GM19324 (cell line): ENCODE results near the gene NPNT.

Source experiments
- ATAC-seq: cut with Tn5 transposase; IDR thresholded peaks from one replicate; pipeline ENCODE4 v1.9.1; 2021; ENCODE audit warnings: mild to moderate bottlenecking, moderate library complexity; ENCODE audit not compliant: unreplicated experiment, low FRiP score

NPNT gene

DNA sequence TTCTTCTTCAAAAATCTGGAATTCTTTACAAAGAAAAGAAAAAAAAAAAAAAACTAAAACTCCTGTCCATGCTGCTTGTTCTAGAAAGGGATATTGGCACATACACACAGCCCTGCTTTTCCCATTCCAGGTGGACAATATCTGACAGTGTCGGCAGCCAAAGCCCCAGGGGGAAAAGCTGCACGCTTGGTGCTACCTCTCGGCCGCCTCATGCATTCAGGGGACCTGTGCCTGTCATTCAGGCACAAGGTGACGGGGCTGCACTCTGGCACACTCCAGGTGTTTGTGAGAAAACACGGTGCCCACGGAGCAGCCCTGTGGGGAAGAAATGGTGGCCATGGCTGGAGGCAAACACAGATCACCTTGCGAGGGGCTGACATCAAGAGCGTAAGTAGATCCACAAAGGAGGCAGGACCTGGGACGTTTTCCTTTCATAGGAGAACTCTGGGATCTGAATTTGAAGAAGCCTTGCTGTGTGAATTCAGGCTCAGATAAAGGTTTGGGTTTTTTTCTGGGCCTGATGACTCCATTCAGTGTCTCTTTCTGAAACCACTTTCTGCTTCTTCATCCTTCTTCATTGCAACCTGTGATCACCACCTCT lies 71.9 kb downstream of the NPNT start:
- no peak for ATAC-seq

DNA sequence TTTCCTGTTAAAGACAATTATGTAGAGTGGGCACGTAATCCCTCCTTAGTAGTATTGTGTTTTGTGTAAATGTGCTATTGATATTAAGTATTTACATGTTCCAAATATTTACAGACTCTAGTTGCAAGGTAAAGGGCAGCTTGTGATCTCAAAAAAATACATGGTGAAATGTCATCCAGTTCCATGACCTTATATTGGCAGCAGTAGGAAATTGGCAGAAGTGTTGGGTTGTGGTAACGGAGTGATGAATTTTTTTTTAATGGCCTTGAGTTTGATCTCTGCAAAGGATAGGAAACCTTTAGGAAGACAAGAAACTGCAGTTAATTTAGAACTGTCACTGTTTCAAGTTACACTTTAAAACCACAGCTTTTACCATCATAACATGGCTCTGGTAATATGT lies 74.3 kb downstream of the NPNT start:
- ATAC-seq = no peak

DNA sequence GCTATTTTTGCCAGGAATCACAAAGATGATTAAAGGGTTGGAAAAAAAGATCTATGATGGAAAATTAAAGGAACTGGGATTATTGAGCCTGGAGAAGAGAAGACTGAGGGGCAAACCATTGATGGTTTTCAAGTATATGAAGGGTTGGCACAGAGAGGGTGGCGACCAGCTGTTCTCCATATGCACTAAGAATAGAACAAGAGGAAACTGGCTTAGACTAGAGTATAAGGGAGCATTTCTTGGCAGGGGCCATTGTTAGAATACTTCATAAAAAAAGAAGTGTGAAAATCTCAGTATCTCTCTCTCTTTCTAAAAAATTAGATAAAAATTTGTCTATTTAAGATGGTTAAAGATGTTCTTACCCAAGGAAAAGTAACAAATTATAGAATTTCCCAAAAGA lies 75.1 kb downstream of the NPNT start:
- ATAC-seq = no peak

DNA sequence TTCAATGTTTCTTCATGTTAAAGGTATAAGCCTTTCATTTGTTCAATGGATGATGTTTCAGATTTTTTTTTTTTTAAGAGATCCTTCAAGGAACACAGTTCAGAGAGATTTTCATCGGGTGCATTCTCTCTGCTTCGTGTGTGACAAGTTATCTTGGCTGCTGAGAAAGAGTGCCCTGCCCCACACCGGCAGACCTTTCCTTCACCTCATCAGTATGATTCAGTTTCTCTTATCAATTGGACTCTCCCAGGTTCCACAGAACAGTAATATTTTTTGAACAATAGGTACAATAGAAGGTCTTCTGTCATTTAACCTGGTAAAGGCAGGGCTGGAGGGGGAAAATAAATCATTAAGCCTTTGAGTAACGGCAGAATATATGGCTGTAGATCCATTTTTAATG lies 75.8 kb downstream of the NPNT start:
- ATAC-seq = no peak

DNA sequence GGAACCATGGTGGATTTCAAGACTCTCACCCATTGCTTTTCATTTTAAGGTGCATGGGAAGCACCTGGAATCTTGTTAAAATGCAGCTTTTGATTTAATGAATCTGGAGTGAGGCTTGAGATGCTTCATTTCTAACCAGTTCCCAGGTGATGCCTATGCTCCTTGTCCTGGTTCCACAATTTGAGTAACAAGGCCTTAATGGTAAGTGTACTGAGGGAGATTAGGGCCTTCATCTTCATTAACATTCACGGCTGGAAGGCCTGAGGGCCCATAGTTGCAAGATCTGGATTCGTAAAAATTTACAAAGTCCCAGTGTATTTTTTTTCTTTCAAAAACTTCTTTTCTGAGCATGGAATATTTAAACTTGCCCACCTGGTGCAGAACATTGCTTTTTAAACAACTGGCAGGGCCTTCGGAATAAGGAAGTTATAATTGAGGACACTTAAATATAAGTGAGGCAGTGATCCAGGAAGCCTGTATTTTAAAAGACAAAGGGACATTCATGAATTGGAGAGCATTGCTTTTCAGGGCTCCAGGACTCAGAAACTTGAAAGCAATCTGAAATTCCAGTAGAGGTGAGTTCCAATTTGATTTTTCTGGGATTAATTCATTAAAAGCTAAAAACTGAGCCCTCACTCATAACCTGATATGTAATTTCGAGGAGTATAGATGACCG lies 77.8 kb downstream of the NPNT start:
- no peak for ATAC-seq

DNA sequence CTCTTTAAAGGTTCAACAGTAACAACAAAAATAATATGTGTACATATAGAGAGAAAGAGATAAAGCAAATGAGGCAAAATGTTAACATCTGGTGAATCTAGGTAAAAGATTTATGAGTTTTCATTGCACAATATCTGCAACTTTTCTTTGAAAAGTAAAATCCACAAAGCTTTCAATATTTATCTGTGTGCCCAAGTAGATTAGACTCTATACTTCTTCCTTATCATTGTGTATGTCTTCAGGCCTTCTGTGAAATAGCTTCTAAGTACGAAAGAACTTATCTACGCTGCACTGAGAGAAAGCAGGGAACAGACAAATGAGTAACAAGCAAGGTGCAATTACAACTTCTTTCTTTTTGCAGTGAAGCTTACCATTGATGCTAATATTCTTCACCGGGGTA lies 81.6 kb downstream of the NPNT start:
- ATAC-seq = no peak

DNA sequence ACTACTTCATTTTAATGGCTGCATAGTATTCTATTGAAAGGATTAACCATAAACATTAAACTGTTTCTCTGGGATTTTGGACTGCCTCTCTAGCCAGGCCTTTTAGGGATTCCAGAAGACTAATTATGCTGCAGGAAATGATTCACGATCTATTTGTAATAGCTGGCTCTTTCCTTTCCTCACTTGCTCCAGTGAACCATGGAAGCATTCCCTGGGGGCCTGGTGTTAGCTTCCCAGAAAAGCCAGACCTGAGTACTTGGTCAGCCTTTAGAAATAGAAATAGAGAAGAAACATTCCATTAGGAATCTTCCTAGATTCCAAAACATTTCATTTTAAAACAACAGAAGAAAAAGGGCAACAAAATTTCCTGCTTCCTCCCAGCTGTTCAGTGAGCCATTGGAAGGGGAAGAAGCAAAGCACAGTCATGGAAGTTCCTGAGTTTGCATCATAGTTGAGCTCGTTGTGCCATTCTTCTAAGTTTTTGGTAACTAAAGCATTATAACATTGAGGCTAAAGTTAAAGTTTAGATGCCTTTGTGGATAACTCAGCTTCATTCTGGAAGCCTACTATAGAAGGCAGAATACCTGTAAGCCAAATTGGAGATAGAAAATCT lies 83.5 kb downstream of the NPNT start:
- no peak for ATAC-seq

DNA sequence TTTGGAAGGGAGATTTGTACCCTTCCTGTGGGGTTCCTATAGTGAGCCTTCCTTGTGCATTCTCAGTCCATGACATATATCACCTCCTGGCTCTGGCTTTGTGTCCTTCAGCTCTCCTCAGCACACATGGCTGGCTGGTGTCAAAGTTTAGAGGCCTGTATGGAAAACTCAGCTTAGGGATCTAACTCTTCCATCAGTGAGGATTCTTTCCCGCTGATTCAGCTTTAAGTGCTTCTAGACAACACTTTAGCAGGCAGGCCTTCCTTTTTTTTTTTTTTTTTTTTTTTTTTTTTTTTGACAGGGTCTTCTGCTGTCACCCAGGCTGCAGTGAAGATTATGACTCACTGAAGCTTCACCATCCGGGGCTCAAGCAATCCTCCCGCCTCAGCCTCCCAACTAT lies 84.2 kb downstream of the NPNT start:
- ATAC-seq = no peak

DNA sequence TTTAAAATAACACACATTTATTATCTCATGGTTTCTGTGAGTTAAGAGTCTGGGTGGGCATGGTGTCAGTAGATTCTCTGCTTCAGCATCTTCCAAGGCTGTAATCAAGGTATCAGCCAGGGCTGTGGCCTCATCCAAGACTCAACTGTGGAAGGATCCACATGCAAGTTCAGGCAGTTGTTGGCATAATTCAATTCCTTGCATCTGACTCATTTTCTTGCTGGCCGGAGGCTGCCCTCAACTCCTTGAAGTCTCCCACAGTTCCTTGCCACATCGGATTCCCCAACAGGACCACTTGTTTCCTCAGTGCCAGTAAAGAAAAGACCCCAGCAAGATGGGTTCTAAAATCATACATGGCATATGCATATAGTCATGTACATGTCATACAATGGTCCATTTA lies 93.4 kb downstream of the NPNT start:
- no peak for ATAC-seq

DNA sequence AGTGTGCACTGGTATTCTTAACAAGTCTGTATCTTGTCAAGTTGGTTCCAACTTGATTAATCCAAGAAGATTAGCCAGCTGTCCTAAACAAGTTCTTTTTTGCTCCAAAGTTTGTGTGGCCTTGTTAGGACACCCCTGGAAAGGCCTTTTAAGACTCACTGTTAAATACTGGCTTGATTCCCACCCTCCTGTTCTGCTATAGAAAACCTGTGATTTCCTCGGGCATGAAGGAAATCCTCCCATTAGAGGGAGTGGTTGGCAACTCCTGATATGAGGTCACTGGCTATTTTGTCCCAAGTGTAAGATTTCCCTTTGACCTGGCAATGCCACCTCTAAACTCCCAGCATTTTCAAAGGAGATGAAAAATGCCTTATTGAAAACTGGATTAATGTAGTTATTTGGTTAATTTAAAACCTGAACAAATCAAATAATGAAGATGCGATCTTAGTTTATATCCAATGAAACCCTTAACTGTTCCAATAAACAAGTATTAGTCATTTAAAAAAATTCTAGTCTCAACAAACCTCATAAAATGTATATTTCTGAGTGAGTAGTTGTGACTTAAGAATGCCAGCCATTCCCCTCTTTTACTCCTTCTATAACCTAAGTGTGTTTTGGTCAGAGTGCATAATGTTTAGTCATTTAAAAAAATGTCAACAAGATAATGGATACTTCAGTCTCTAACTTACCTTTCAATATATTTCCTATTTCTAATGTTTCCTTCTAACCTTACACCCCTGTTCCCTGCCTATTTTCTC lies 94.4 kb downstream of the NPNT start:
- no peak for ATAC-seq

DNA sequence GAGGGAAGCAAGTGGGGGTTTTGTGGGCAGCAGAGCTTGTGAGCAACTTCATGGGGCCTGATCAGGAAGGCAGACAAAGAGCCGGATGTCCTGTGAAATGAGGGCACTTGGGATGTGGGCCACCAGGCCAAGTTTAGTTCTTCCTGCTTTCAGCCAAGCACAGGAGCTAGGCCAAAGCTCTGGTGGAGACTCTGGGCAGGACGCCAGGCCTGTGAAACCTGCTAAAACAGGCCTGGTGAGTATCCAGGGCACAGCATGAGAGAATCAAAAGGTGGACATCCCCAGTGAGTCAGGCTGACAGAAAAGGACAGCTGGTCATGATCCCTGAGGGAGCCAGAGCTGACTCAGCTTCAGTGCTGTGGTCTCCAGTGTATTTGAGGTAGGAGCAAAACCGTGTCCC lies 95.7 kb downstream of the NPNT start:
- ATAC-seq = no peak

DNA sequence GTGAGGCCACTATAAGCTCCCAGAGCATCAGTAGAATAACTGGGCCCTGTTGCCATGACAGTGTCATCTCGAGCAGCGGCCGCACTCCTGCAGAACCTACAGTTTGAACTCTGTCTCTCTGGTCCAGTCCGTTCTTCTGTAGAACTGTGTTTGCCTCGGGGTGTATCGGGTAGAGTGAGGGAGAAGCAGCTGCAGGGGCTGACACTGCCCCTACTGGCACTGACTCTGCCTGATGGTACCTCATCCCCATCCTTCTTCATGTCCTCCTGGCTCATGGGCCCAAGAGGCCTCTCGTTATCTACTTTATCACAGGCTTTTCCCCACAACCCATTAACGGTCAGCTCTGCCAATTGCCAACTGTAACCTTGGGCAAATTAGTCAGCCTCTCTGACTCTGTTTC lies 96.5 kb downstream of the NPNT start:
- ATAC-seq = no peak

DNA sequence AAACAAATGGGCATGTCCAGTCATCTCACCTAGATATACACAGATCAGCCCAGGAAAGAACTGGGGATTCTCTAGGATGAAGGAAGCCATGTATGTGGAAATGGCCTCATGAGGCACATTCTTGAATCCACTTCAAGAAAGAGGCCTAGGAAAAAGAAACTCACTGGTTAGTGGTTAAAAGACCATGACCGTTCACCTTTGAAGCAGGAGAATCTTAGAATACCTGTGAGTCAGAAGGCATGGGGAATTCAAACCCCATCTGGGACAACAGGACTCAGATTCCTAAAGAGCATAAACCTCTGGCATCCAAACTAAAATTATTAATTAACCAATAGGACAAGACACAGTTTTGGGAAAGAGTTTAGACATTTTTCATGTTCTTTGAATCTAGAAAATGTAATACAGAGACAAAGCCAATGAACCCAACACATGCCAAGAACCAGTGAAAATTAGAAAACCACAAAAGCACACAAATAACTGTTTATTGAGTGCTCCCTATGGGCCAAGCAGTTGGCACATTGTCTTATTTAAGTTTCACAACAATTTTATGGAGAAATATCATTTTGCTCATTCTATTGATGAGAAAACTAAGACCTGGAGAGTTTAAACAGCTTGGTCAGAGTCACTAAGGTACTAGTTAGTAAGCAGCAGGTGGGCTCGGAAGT lies 97.5 kb downstream of the NPNT start:
- no peak for ATAC-seq

DNA sequence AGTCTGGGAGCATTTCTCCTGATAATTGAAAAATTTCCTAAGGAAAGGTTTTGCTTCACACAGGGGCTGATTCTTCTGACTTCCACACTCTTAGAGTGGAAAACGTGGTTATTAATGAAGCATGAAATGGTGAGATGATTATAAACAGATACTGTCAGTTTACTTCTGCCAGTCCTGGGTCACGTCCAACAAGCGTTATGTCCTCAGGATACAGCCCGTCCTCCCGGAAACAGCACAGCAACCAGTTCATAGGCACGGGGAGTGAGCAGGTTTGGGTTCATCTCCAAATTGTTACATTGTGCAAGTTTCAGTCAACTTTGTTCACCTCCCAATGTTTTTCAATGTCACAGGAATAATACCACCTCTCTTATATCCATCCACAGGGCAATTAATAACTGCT lies 98.8 kb downstream of the NPNT start:
- ATAC-seq = no peak

DNA sequence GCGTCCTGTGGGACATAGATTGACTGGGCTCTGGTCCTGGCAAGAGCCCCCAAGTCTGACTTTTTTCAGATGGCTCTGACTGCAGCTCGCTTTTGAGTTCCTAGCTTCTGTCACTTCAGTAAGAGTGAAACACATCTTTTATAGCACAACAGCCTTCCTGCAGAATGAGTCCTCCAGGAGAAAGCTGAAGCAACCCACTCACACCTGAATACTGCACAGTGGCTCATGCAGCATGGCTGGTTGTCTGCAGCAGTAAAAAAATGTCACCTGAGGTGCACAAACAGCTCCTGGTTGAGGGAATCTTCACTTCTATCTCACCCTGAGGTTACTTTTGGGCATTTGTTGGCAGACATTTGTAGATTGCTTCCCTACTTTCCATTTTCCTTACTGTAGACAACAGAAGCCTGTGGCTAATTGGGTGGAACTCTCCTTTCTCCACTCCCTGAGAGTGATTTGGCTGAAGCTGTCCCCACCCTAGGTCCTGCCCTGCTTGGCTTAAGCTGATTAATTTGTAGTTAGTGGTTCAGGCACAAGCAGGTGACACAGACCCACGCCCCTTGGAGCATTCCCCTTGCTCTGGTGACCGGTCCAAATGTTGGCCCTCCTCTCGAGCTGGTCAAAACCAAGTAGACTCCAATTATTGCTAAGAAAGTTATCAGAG lies 99.7 kb downstream of the NPNT start:
- no peak for ATAC-seq

DNA sequence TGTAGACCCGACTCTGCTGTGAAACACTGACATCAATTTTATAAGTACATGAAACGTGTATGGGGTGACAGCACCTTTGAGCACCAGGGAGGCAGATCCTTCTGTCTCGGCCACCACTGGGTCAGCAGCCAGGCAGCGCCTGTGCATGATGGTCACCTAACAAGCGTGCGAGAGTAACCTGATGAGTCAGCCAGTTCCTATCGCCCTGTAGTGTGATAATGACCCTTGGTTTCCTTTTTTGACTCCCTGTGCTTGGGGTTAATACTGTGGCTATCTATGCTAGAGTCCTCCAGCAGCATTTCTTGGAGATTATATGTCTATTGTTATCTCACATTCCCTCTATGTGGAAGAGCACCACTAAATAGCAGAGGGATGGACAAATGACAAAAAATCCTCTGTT lies 101.6 kb downstream of the NPNT start:
- no peak for ATAC-seq

DNA sequence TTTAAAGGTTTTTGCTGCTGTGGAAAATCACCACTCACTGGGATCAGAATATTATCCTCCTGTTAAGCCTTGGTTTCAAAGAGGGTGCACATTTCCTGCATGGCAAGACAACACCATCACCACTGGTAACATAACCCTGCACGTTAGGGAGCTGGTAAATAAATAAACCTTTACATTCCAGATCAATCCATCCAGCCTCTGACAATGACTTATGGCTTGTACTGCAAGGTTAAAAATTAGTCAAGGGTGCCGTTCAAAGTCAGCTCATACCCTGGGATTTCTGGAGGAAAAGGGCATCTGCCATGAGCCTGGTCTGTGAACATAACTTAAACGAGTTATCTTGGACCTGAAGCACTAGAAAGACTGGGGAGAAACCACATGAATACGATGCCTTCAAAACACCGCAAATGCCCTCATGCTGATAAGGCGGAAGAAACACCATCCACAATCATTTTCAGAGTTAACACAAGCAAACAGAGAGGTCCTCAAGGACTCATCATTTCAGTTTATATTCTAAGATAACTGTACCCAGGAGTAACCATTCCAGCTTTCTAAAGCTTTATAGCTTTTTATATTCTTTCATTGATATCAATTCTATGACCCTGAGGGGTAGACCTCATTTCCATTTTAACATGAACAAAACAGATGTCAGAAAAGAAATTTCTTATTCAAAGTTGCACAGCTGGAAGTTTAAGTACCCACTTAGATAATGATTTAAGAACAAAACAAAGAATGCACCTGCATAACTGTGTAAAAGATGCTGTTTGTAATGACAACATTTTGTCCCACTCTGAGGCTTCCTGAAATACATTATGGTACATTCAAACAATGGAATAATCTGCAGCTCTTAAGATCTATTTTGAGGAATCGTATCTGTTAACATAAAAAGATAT lies 103.1 kb downstream of the NPNT start:
- ATAC-seq = no peak

DNA sequence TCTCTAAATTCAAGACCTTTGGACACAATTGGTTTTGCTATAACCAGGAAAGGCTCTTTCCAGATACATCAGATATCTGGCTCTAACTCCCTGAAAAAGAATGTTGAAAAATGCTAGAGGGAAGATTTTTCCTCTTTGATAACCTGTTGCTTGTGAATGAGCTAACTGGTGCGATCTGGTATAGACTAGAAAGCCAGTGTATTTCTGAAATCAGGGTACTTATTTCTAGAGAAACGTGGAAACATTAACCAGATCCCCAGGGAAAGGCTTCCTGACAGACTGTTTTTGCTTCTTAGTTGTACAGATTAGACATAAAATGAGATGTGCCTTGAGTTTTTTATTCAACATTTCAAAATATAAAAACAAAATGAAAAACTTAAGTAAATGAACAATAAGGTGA lies 107.7 kb downstream of the NPNT start:
- ATAC-seq = no peak

DNA sequence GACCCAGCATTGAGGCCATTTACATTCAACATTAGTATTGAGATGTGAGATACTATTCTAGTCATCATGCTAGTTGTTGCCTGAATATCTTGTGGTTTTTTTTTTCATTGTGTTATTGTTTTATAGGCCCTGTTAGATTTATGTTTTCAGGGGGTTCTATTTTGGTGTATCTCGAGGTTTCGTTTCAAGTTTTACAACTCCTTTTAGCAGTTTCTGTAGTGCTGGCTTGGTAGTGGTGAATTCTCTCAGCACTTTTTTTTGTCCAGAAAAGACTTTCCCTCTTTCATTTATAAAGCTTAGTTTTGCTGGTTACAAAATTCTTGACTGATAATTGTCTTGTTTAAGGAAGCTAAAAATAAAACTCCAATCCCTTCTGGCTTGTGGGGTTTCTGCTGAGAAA lies 115.5 kb downstream of the NPNT start:
- ATAC-seq = no peak

DNA sequence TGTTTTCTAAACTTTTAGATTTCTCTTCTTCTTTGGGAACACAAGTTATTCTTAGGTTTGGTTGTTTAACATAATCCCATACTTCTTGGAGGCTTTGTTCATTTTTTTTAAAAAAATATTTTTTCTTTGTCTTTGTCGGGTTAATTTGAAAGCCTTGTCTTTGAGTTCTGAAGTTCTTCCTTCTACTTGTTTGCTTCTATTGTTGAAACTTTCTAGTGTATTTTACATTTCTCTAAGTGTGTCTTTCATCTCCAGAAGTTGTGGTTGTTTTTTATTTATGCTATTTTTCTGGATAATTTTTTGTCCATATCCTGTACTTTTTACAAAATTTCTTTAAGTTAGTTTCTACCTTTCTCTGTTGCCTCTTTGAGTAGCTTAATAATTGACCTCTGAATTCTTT lies 116.1 kb downstream of the NPNT start:
- ATAC-seq = no peak
